NT2/D1 (cell line): Measurements from ENCODE around the gene IQSEC1.

Experiments
- SUZ12 ChIP-seq: IDR thresholded peaks from 2 replicates; pipeline ENCODE4 v1.6.1; 2011; ENCODE audit not compliant: insufficient read length, insufficient read depth; ENCODE audit errors: extremely low read depth
- YY1 ChIP-seq: IDR thresholded peaks from 2 replicates; pipeline ENCODE4 v1.6.1; 2011; ENCODE audit not compliant: insufficient read length, insufficient read depth
- ZNF274 ChIP-seq: IDR thresholded peaks from 2 replicates; pipeline ENCODE4 v1.6.1; 2011; ENCODE audit warnings: mild to moderate bottlenecking, low read depth, low read length

GRCh38 chr3:13051581-13051980, 21.6 kb downstream of the IQSEC1 start:
- TF ChIP-seq ZNF274 (no peak), YY1 (no peak), SUZ12 (no peak)
